ENCODE results near the gene CTDSP1. TPM values are rescaled to one million over a fixed set of nuclear protein-coding genes. Genes with fewer than 3 reads are reported as not detected.
A peak's percentile ranks its signal among the peaks of the same experiment; 100 is the strongest.

The CTDSP1 gene
- total RNA-seq, 2 experiments from 2014 or later = 64.4 to 69.7 TPM

- DNase-seq = no peak
- no peak overlapping the region for H3K27ac Mint-ChIP-seq
- H3K36me3 Mint-ChIP-seq = no peaks in the 10 kb centered on the region
- H3K4me1 Mint-ChIP-seq (ENCODE audit: low read depth) = peaks cover 8% of the 10 kb centered on the region
- no peaks in the 10 kb centered on the region for H3K9me3 Mint-ChIP-seq
- H3K27me3 Mint-ChIP-seq = no peaks in the 10 kb centered on the region
- ChIA-PET POLR2A (no interaction called here), CTCF (interaction anchor here (1.1 to 1.9 kb wide), 6 partner anchors 11 to 98 kb away, joined by 3 to 6 read pairs (median 4); partner anchors contain the start of genes AAMP, CATIP, PNKD and TMBIM1)
- peak overlapping the region; percentile 78 for H3K4me3 Mint-ChIP-seq
- intact Hi-C loops (cut with micrococcal nuclease) = no loop called here
Observed at GRCh38 chr2:218368150-218368528, 31.5 kb upstream of the CTDSP1 start.

- Mint-ChIP-seq H3K27ac (no peak overlapping the region), H3K36me3 (no peaks in the 10 kb centered on the region), H3K4me3 (no peak overlapping the region), H3K27me3 (no peaks in the 10 kb centered on the region), H3K4me1 (ENCODE audit: low read depth) (peaks cover 8% of the 10 kb centered on the region), H3K9me3 (no peaks in the 10 kb centered on the region)
- intact Hi-C loops (cut with micrococcal nuclease) = no loop called here
- POLR2A ChIA-PET = no interaction called here
- CTCF ChIA-PET = interaction anchor here (1.5 to 1.9 kb wide), 2 partner anchors 12 to 67 kb away, joined by 4 to 5 read pairs; partner anchors contain the start of gene CATIP
- DNase-seq = no peak
Observed at GRCh38 chr2:218368621-218369153, 31.0 kb upstream of the CTDSP1 start.

- Mint-ChIP-seq H3K4me1 (ENCODE audit: low read depth) (peaks cover 8% of the 10 kb centered on the region), H3K36me3 (no peaks in the 10 kb centered on the region), H3K9me3 (no peaks in the 10 kb centered on the region), H3K27me3 (no peaks in the 10 kb centered on the region), H3K4me3 (peak overlapping the region; percentile 16), H3K27ac (no peak overlapping the region)
- intact Hi-C loops (cut with micrococcal nuclease) = no loop called here
- no peak for DNase-seq
- CTCF ChIA-PET = interaction anchor here (1.5 to 1.9 kb wide), 2 partner anchors 13 to 68 kb away, joined by 4 to 5 read pairs; partner anchors contain the start of gene CATIP
- POLR2A ChIA-PET = no interaction called here
Observed at GRCh38 chr2:218369330-218369729, 30.3 kb upstream of the CTDSP1 start.

GRCh38 chr2:218370410-218371063 is 29.1 kb upstream of the CTDSP1 start:
- H3K4me3 Mint-ChIP-seq = no peak overlapping the region
- intact Hi-C loops (cut with micrococcal nuclease) = no loop called here
- CTCF ChIA-PET = interaction anchor here (0.6 to 1.0 kb wide), 2 partner anchors 15 to 67 kb away, joined by 3 read pairs; no protein-coding TSS in a partner anchor
- DNase-seq = no peak
- no peaks in the 10 kb centered on the region for H3K36me3 Mint-ChIP-seq
- POLR2A ChIA-PET = no interaction called here
- H3K27ac Mint-ChIP-seq = no peak overlapping the region
- peaks cover 8% of the 10 kb centered on the region for H3K4me1 Mint-ChIP-seq (ENCODE audit: low read depth)
- no peaks in the 10 kb centered on the region for H3K27me3 Mint-ChIP-seq
- H3K9me3 Mint-ChIP-seq = no peaks in the 10 kb centered on the region

GRCh38 chr2:218371983-218372350 is 27.7 kb upstream of the CTDSP1 start:
- intact Hi-C loops (cut with micrococcal nuclease) = no loop called here
- DNase-seq = no peak
- no peak overlapping the region for H3K27ac Mint-ChIP-seq
- POLR2A ChIA-PET = no interaction called here
- peaks cover 8% of the 10 kb centered on the region for H3K4me1 Mint-ChIP-seq (ENCODE audit: low read depth)
- no peaks in the 10 kb centered on the region for H3K36me3 Mint-ChIP-seq
- H3K27me3 Mint-ChIP-seq = no peaks in the 10 kb centered on the region
- H3K4me3 Mint-ChIP-seq = no peak overlapping the region
- no peaks in the 10 kb centered on the region for H3K9me3 Mint-ChIP-seq
- CTCF ChIA-PET = interaction anchor here (1.0 kb wide), 1 partner anchor 10 kb away, joined by 3 read pairs; no protein-coding TSS in a partner anchor

- intact Hi-C loops (cut with micrococcal nuclease) = no loop called here
- CTCF ChIA-PET = no interaction called here
- Mint-ChIP-seq H3K36me3 (no peaks in the 10 kb centered on the region), H3K4me1 (ENCODE audit: low read depth) (no peaks in the 10 kb centered on the region), H3K4me3 (no peak overlapping the region), H3K9me3 (no peaks in the 10 kb centered on the region), H3K27me3 (no peaks in the 10 kb centered on the region), H3K27ac (no peak overlapping the region)
- DNase-seq = no peak
- POLR2A ChIA-PET = no interaction called here
Observed at GRCh38 chr2:218374795-218375194, 24.9 kb upstream of the CTDSP1 start.

GRCh38 chr2:218375212-218375611 is 24.5 kb upstream of the CTDSP1 start:
- H3K9me3 Mint-ChIP-seq = no peaks in the 10 kb centered on the region
- H3K27ac Mint-ChIP-seq = no peak overlapping the region
- CTCF ChIA-PET = no interaction called here
- no peaks in the 10 kb centered on the region for H3K27me3 Mint-ChIP-seq
- intact Hi-C loops (cut with micrococcal nuclease) = no loop called here
- no peak for DNase-seq
- no peaks in the 10 kb centered on the region for H3K4me1 Mint-ChIP-seq (ENCODE audit: low read depth)
- POLR2A ChIA-PET = no interaction called here
- no peaks in the 10 kb centered on the region for H3K36me3 Mint-ChIP-seq
- H3K4me3 Mint-ChIP-seq = no peak overlapping the region

- no peak for DNase-seq
- CTCF ChIA-PET = interaction anchor here (1.1 kb wide), 1 partner anchor 22 kb away, joined by 5 read pairs; the partner anchor contains the start of gene CATIP
- intact Hi-C loops (cut with micrococcal nuclease) = no loop called here
- POLR2A ChIA-PET = no interaction called here
- Mint-ChIP-seq H3K27ac (no peak overlapping the region), H3K4me1 (ENCODE audit: low read depth) (no peaks in the 10 kb centered on the region), H3K27me3 (no peaks in the 10 kb centered on the region), H3K36me3 (no peaks in the 10 kb centered on the region), H3K9me3 (no peaks in the 10 kb centered on the region), H3K4me3 (no peak overlapping the region)
Observed at GRCh38 chr2:218378053-218378452, 21.6 kb upstream of the CTDSP1 start.

- Mint-ChIP-seq H3K27me3 (peaks cover 2% of the 10 kb centered on the region), H3K9me3 (no peaks in the 10 kb centered on the region), H3K36me3 (no peaks in the 10 kb centered on the region), H3K27ac (no peak within 1 kb of the TSS), H3K4me1 (ENCODE audit: low read depth) (no peaks in the 10 kb centered on the region), H3K4me3 (no peak within 1 kb of the TSS)
- ChIA-PET POLR2A (no interaction called here), CTCF (no interaction called here)
- intact Hi-C loops (cut with micrococcal nuclease) = no loop called here
- DNase-seq = no peak
Observed at GRCh38 chr2:218381916-218382366, 17.7 kb upstream of the CTDSP1 start, which contains the start of gene SLC11A1. Gene SLC11A1, plus strand, starts transcription at chr2:218382273. Its CDS starts 96 bp downstream, at chr2:218382369.

GRCh38 chr2:218382785-218383184 is 16.9 kb upstream of the CTDSP1 start:
- CTCF ChIA-PET = interaction anchor here (1.1 kb wide), 1 partner anchor 81 kb away, joined by 4 read pairs; no protein-coding TSS in a partner anchor
- no peaks in the 10 kb centered on the region for H3K4me1 Mint-ChIP-seq (ENCODE audit: low read depth)
- intact Hi-C loops (cut with micrococcal nuclease) = no loop called here
- no peaks in the 10 kb centered on the region for H3K9me3 Mint-ChIP-seq
- H3K4me3 Mint-ChIP-seq = no peak overlapping the region
- H3K27me3 Mint-ChIP-seq = peaks cover 2% of the 10 kb centered on the region
- H3K27ac Mint-ChIP-seq = no peak overlapping the region
- no peak for DNase-seq
- POLR2A ChIA-PET = interaction anchor here (0.6 kb wide), 1 partner anchor 271 kb away, joined by 3 read pairs; no protein-coding TSS in a partner anchor
- H3K36me3 Mint-ChIP-seq = no peaks in the 10 kb centered on the region

- POLR2A ChIA-PET = no interaction called here
- DNase-seq = no peak
- Mint-ChIP-seq H3K36me3 (no peaks in the 10 kb centered on the region), H3K27ac (no peak overlapping the region), H3K27me3 (peaks cover 2% of the 10 kb centered on the region), H3K4me3 (no peak overlapping the region), H3K9me3 (no peaks in the 10 kb centered on the region), H3K4me1 (ENCODE audit: low read depth) (no peaks in the 10 kb centered on the region)
- intact Hi-C loops (cut with micrococcal nuclease) = no loop called here
- CTCF ChIA-PET = interaction anchor here (1.1 to 1.8 kb wide), 2 partner anchors 27 to 82 kb away, joined by 4 to 8 read pairs; partner anchors contain the start of gene CATIP
Observed at GRCh38 chr2:218383892-218384519, 15.7 kb upstream of the CTDSP1 start.

- Mint-ChIP-seq H3K27me3 (peaks cover 2% of the 10 kb centered on the region), H3K4me3 (no peak overlapping the region), H3K36me3 (no peaks in the 10 kb centered on the region), H3K27ac (no peak overlapping the region), H3K4me1 (ENCODE audit: low read depth) (no peaks in the 10 kb centered on the region), H3K9me3 (no peaks in the 10 kb centered on the region)
- intact Hi-C loops (cut with micrococcal nuclease) = no loop called here
- no peak for DNase-seq
- ChIA-PET CTCF (no interaction called here), POLR2A (no interaction called here)
Observed at GRCh38 chr2:218384975-218385374, 14.7 kb upstream of the CTDSP1 start.

Data from activated CD4-positive, alpha-beta memory T cell treated with anti-CD3 and anti-CD28 coated beads for 36 hours (primary cell).